HG03565 (cell line): Measurements from ENCODE around the gene FERMT3.

Source experiments
- ATAC-seq: cut with Tn5 transposase; IDR thresholded peaks from one replicate; pipeline ENCODE4 v1.9.1; 2021; ENCODE audit warnings: mild to moderate bottlenecking, moderate library complexity; ENCODE audit not compliant: unreplicated experiment

FERMT3 gene

DNA sequence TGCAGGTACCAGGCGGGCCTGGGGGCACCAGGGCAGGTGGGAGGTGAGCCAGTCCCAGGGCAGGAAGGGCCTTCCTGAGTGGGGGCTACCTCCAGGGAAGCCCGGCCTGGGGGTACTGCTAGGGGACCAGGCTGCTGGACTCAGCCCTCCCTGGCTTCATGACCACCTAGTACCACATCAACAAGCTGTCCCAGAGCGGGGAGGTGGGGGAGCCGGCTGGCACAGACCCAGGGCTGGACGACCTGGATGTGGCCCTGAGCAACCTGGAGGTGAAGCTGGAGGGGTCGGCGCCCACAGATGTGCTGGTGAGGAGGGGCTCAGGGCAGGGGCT is 12.8 kb downstream of the FERMT3 start:
- ATAC-seq: no peak

GRCh38 chr11:64219755-64220154 is 13.2 kb downstream of the FERMT3 start:
- ATAC-seq: no peak

- ATAC-seq: no peak
Measured at GRCh38 chr11:64220271-64220670, 13.8 kb downstream of the FERMT3 start.

DNA sequence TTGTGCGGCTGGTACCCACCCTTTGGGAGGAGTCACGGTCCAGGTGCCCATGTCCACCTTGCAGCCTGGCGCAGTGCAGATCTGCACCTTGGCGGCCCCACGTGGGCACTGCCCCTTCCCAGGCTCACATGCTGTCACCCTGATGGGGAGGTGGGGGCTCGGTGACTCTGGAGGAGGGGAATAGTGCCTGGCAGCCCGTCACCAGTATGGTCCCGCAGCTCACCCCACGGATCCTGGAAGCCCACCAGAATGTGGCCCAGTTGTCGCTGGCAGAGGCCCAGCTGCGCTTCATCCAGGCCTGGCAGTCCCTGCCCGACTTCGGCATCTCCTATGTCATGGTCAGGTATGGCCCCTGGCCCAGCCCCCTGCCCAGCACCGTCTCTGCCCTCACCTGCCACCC is 14.3 kb downstream of the FERMT3 start:
- no peak for ATAC-seq

- ATAC-seq: no peak
Measured at GRCh38 chr11:64222651-64223000, 16.1 kb downstream of the FERMT3 start.

- ATAC-seq: no peak
Measured at GRCh38 chr11:64223001-64223651, 16.6 kb downstream of the FERMT3 start.

DNA sequence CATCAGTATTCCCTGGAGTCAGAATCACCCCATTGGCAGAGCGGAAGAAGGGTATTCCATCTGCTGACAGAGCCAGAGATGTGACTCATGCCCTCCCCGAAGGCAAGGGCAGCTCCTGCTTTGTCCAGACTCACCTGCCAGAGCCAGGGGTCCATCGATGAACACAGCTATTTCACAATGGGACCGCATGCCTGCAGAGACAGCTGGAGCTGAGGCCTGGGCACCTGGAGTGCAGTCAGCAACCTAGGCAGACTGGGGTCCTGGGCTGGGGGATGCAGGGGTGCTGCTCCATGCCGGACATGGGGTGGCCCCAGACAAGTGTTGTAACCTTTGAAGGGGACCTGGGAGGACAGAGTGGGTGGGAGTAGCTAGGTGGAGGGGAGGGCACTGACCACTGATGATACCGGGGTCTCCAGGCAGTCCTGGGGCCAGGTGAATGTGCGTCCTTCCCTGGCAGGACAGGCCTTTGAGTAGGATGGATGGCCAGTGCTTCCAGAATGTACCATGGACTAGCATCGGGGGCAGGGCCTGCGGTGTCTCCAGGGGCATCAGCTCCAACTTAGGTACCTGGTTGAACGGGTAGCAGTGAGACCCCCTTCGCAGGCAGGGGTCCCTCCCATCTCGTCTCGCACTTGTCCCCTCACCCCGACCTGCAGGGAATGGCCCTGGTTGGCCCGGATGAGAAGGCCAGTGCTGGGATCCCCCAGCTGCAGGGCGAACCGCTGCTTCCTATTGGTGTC is 17.8 kb downstream of the FERMT3 start:
- no peak for ATAC-seq

DNA sequence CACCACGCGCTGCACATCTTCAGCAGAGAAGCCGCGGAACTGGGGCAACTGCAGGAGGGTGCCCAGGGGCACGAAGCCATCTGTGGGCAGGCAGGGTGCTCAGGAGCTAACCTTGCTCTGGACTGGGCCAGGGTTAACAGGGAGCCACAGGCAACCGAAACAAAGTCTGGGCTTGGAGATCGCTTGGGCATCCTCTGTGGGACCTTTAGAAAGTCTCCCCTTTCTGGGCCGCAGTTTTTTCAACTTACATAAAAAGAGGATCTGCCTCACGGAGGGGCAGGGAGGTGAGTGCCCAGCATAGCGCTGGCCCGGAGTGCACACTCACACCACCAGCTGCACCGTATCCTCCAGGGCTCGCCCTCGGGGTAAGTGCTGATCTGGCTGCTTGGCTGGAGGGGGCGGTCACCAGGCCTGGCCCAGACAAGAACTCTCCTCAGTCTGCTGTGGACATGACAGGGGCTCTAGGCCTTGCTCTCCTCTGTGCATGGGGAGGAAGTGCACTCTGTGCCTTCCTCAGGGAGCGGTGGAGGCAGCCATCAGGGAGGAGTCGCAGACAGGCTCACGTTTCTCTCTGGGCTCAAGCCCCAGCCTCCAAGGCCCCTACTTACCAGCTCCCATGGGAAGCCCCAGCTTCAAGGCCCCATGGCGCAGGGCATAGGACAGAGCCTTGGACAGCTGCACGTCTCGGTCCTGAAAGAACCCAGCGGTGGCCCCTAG is 18.5 kb downstream of the FERMT3 start:
- no peak for ATAC-seq

DNA sequence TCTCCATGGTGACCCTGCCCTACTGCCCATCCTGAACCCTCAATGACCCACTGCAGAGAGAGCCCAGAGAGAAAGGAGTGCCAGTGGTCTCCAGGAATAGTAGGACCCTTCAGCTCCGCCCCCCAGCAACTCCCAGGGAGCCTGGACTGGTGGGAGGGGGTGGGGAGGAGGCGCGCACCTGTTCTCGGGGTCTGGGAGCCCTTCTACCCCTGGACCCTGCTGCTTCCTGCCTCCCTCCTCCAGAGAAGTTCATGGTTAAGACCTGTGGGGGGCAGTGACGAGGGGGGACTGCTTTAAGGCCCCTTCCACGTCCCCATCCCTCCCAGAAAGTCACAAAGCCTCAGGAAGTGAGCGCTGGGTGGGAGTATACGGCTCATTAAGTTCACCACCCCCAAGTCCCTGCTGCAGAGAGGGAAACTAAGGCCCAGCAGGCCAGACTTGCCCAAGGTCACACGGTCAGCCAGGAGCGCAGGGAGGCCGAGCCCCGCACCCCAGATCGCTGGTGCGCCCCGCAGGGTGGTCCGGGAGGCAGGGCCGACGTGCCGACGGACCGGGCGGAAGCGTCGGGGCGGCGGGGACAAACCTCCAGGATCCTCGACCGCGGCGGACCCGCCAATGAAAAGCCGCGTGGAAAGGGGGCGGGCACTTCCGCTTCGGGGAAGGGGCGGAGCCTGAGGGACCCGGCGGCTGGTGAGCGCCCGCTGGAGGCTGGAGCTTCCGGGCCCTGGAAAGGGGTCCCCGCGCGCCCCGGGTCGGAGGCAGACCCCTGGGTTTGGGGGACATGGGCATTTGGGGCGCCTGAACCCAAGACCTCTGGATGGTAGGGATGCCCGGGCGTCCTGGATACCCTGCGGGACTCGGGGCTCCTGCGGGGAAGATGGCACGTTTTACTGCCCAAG is 19.3 kb downstream of the FERMT3 start, which contains the start of the genes NUDT22 and TRPT1:
Gene NUDT22 (plus strand): TSS at position 667 of the 899 bp plus-strand sequence. CDS start 379 bp downstream, outside the sequence.
Gene TRPT1 (minus strand): TSS at position 579 of the 899 bp plus-strand sequence. CDS start 326 bp downstream, at position 253.
- ATAC-seq: no peak

DNA sequence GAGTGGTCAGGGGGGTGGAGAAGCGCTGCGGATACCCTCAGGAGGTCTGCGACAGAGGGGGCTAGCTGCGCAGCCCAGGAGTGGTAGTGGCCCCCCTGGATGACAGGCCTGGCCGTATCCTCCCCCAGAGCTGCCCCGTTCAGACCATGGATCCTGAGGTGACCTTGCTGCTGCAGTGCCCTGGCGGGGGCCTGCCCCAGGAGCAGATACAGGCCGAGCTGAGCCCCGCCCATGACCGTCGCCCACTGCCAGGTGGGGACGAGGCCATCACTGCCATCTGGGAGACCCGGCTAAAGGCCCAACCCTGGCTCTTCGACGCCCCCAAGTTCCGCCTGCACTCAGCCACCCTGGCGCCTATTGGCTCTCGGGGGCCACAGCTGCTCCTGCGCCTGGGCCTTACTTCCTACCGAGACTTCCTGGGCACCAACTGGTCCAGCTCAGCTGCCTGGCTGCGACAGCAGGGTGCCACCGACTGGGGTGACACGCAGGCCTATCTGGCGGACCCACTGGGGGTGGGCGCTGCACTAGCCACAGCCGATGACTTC is 20.1 kb downstream of the FERMT3 start:
- no peak for ATAC-seq

- no peak for ATAC-seq
Measured at GRCh38 chr11:64227405-64227956, 21.0 kb downstream of the FERMT3 start.

DNA sequence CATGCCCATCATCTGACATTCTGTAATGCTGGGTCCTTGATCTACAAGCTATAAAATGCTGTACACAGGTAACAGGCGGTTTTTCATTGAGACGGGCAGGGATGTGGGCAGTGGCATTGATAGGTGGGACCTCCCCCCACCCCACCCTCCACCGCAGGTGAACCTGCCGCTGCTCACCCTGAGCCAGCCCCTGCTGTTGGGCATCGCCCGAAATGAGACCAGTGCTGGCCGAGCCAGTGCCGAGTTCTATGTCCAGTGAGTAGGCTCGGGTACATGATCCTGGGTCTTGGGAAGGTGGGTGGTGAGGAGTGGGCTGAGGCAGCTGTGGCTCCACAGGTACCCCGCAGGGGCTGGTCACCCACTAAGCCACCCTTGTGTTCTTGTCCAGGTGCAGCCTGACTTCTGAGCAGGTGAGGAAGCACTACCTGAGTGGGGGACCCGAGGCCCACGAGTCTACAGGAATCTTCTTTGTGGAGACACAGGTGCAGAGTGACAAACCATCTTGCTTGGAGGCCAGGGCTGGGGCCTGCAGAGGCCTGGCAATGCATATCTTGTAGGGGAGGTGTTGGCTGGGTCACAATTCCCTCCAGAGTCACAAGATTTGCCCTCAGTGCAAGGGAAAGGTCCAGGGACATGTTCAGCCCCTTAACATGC is 22.7 kb downstream of the FERMT3 start:
- ATAC-seq: no peak

GRCh38 chr11:64229744-64230170 is 23.2 kb downstream of the FERMT3 start:
- no peak for ATAC-seq

DNA sequence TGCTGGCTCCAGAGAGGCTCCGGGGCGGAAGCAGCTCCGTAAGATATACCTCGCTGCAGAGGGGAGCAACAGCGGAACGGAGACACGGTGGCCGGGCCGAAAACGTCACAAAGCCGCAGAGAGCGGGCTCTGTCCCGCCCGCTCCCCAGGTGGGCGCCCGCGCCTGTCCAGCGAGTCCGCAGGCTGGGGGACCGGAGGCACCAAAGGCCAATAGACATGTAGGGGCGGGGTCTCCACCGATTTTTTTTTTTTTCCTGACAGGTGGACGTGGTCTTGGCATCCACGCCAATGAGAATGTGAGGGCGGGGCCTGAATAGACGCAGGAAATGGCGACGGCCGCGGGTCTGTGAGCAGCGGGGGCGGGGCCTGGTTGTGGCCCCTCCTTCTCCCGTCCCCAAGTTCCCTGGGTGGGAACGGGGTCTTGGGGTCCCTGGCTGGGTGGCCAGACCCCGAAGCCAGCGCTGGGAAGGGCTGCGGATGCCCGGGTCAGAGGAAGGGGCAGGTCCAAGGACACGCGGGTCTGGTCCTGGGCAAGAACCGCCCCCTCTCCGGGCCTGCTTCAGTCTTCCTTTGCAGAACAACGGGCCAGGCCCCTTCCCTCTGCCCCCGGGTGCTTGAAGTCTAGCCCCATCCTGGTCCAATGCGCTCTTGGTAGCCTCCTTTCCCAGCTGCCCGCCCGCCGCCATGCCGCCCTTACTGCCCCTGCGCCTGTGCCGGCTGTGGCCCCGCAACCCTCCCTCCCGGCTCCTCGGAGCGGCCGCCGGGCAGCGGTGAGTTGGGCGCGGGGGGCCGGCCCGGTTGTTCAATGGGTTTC is 23.9 kb downstream of the FERMT3 start, which contains the start of gene DNAJC4:
Gene DNAJC4 (plus strand): TSS at position 378 of the 814 bp plus-strand sequence. CDS start 307 bp downstream, at position 685.
- peak; percentile 33 for ATAC-seq

DNA sequence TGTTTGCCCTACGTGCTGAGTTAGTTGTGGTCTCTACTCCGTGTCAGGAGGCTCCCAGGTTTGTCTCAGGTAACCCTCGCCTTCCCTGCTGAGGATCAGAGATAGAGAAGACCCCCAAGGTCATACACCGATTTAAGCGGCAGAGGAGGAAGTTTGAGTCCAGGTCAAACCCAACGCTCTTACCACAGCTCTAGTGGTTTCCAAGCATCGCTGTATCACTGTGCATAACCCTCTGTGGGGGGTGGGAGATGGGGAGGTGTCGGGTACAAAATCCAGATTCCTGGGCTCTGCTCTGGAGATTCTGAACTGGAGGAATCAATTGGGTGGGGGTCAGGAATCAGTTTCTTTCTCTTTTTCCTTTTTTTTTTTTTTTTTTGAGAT is 24.5 kb downstream of the FERMT3 start:
- no peak for ATAC-seq

DNA sequence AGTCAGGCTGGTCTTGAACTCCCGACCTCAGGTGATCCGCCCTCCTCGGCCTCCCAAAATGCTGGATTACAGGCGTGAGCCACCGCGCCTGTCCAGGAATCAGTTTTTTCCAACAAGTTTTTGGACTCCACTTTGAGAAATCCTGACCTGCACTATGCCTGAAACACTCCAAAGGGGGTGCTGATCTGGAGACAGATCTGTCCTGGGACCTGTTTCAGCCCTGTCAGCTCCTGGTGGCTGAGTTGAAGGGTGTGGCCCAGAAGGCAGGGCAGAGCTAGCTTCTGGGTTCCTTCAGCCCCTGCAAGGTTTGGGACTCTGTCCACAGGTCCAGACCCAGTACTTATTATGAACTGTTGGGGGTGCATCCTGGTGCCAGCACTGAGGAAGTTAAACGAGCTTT is 25.0 kb downstream of the FERMT3 start:
- no peak for ATAC-seq

- ATAC-seq: no peak
Measured at GRCh38 chr11:64232182-64232966, 25.9 kb downstream of the FERMT3 start.

DNA sequence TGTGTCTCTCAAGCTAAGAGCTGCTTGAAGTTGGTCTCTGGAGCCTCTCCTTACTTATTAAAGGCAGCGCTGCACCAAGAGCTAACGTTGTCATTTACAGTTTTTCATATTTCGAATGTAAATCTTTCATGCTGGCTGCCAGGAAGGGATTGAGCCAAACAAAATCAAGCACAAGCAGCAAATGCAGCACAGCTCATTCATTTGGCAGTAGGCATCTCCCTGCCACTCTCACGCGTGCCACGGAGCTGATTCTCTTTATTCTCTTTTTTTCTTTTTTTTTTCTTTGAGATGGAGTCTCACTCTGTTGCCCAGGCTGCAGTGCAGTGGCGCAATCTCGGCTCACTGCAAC is 26.4 kb downstream of the FERMT3 start:
- ATAC-seq: no peak
